CD4-positive, alpha-beta T cell treated with Interleukin-17A for 4 hours (primary cell): ENCODE measurements around the gene ZKSCAN8.
"Not testable (repeated sequence)": the region's sequence is repeated elsewhere in the genome, so short reads cannot be mapped to it uniquely, and the experiment has no call there.

Experiments
- DNase-seq: peaks from one replicate; pipeline ENCODE4 v3.0.0-alpha.2; 2020; ENCODE audit warnings: mixed read lengths

Gene ZKSCAN8

DNA sequence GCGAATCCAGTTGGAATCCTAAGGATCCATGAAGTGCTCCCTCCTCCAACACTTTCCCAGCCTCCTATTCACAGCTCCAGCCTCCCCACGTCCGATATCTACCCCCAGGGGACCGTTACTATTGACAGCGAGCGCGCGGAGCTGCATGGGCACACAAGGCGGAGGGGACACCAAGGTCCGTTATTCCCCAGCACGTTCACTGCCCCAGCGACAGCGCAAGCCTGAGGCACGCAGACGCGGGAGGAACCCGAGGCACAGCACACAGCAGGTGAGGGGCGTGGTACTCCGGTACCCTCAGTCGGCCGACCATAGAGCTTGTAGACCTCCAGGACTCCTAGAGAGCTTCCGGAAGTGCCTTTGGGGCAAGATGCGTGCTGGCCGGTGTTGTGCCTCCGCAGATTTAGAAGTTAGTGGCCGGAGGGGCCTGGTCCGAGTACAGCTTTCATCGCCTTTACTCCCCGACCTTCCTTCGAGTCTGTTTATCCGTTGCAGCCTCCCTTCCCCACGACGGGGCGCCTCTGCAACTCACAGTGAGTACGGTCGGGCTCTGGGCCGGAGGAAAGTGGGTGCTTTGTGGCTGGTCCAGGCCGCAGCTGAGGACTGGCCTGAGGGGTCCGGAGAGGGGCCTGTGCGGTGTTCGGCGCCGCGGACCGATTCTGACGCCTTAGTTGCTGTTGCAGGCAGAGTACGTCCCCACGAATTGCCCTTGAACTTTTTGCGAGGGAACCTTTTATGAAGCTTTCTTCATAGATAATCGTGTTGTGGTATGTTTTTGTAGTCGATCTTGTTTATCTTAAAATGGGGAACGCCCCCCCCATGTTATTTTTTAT, at the start of gene ZKSCAN8:
Gene ZKSCAN8 (plus strand): TSS at position 384 of the 830 bp plus-strand sequence. CDS start 6,525 bp downstream, outside the sequence.
- DNase-seq: peak; percentile 85

DNA sequence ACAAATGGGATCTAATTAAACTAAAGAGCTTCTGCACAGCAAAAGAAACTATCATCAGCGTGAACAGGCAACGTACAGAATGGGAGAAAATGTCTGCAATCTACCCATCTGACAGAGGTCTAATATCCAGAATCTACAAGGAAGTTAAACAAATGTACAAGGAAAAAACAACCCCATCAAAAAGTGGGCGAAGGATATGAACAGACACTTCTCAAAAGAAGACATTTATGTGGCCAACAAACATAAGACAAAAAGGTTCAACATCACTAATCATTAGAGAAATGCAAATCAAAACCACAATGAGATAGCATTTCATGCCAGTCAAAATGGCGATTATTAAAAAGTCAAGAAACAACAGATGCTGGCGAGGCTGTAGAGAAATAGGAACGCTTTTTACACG, 39.5 kb upstream of the ZKSCAN8 start:
- DNase-seq: not testable (repeated sequence)

DNA sequence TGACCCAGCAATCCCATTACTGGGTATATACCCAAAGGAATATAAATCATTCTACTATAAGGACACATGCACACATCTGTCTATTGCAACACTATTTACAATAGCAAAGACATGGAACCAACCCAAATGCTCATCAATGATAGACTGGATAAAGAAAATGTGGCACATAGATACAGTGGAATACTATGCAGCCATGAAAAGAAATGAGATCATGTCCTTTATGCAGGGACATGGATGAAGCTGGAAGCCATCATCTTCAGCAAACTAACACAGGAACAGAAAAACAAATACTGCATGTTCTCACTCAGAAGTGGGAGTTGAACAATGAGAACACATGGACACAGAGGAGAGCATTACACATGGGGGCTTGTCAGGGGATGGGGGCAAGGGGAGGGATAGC, 39.0 kb upstream of the ZKSCAN8 start:
- DNase-seq: not testable (repeated sequence)

- DNase-seq: peak; percentile 87
Observed at GRCh38 chr6:28104392-28105244, 37.1 kb upstream of the ZKSCAN8 start.

DNA sequence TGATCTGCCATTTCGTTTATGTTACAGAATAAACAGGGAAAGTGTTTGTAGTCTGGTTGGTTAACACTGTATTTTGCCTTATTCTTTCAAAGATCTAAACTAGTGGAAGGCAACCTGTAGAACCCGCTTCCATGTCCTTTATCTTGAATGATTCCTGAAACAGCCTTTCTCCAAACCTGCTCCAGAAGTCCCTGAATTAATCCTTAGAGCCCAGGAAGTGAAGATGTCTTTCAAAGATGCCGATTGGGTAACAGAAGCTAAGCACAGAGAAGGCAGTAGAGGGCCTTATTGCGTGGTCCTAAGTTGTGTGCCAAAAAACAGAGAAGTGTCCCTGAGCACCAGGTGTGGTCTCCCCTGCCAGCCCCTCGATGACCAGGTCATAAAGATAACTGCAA, 36.4 kb upstream of the ZKSCAN8 start:
- DNase-seq: no peak

GRCh38 chr6:28107506-28107905, 34.2 kb upstream of the ZKSCAN8 start:
- DNase-seq: no peak

GRCh38 chr6:28111964-28112363, 29.7 kb upstream of the ZKSCAN8 start:
- DNase-seq: no peak

DNA sequence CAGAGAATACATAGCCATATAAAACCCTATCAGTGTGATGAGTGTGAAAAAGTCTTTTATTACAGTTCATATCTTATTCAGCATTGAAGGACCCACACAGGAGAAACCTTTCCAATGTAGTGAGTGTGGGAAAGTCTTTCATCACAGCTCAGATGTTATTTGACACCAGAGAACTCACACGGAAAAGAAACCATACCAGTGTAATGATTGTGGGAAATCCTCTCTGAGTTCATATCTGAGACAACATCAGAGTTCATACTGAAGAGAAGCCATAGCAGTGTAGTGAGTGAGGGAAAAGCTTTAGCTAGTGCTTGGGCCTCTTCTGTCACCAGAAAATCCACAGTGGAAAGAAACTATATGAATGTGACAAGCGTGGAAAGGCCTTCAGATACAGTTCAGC, 25.9 kb upstream of the ZKSCAN8 start:
- no peak for DNase-seq

DNA sequence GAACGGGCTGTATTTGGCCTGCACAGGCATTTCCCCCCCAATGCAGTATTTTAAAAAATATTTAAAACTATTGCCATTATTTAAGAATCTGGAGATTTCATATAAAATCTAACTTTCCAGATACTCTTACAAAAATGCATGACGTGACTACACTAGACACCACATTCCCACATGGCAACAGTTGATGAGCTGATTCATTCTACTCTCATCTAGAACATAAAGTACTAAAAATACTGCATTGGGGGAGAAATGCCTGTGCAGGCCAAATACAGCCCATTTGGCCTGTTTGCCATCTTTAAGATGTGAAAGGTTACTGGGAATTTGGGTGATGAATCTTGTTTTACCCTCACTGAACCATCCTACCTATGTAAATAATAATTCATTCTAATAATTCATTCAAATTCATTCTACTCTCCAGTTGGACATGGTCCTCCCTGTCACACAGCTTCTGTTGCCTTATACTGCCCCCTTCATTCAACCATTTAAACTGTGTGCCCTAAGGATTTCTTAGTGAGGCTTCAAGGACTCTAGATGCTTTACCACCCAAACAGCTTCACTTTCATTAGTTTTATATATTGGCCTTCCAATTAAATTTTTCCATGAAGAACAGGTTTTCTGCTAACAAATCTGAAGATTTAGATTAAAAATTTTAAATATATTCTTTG, 24.2 kb upstream of the ZKSCAN8 start:
- no peak for DNase-seq

GRCh38 chr6:28118217-28118616, 23.5 kb upstream of the ZKSCAN8 start:
- no peak for DNase-seq

DNA sequence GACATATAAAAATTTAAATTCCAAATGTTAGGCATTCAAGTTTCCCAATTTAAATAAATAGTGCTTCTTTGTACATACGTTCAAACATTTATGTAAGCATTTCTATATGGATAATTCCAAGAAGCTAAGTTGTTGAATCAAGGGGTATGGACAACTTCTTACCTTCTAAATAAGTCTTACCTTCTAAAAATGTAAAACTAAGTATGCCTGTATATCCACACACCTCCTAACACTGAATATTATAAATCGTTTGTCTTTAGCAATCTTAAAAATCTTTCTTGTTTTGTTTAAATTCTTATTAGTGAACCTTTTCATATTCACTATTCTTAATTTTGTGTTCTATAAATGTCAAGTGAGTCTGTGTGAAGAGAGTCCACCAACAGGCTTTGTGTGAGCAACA, 19.8 kb upstream of the ZKSCAN8 start:
- DNase-seq: no peak

DNA sequence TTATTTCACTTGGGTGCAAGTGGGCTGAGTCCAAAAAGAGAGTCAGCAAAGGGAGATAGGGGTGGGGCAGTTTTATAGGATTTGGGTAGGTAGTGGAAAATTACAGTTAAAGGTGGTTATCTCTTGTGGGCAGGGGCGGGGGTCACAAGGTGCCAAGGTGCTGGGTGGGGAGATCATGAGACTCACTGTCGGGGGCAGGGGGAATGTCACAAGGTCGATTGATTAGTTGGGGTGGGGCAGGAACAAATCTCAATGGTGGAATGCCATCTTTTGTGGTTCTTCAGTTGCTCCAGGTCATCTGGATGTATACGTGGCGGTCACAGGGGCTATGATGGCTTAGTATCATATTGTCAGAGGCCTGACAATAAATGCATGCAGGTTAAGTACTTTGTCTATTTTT, 19.4 kb upstream of the ZKSCAN8 start:
- not testable (repeated sequence) for DNase-seq

GRCh38 chr6:28124350-28124970, 17.2 kb upstream of the ZKSCAN8 start, which contains the start of gene ZSCAN16:
TSS of gene ZSCAN16 (plus strand) at chr6:28124609. CDS start at chr6:28125444, 835 bp downstream.
- DNase-seq: peak; percentile 81

GRCh38 chr6:28124971-28125353, 16.7 kb upstream of the ZKSCAN8 start:
- no peak for DNase-seq

DNA sequence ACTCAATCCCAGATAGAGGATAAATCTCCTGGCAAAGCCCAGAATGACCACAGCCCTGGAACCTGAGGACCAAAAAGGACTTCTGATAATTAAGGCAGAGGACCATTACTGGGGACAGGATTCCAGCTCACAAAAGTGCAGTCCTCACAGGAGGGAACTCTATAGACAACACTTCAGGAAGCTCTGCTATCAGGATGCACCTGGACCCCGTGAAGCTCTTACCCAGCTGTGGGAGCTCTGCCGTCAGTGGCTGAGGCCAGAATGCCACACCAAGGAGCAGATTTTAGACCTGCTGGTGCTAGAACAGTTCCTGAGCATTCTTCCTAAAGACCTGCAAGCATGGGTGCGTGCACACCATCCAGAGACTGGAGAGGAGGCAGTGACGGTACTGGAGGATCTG, 16.3 kb upstream of the ZKSCAN8 start:
- no peak for DNase-seq

DNA sequence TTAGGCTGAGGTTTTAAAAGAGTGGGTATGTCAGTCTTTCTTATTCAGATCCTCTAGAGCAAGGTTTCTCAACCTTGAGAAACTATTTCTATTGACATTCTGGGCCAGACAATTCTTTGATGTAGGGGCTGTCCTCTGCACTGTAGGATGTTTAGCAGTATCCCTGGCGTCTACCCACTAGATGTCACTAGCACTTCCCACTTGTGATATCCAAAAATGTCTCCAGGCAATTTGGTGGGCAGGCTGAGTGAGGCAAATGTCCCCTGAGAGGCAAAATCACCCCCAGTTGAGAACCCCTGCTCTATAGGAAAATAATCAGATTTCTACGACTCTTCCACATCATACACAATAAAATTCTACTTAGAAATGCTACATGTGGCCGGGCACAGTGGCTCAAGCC, 7.7 kb upstream of the ZKSCAN8 start:
- peak; percentile 18 for DNase-seq

GRCh38 chr6:28134716-28135115, 7.0 kb upstream of the ZKSCAN8 start:
- no peak for DNase-seq

GRCh38 chr6:28135393-28135792, 6.3 kb upstream of the ZKSCAN8 start:
- DNase-seq: no peak

GRCh38 chr6:28136585-28137504, 4.8 kb upstream of the ZKSCAN8 start:
- DNase-seq: peak; percentile 80

GRCh38 chr6:28137505-28137981, 4.1 kb upstream of the ZKSCAN8 start:
- DNase-seq: no peak

- DNase-seq: no peak
Observed at GRCh38 chr6:28139860-28140543, 1.7 kb upstream of the ZKSCAN8 start.
